ENCODE measurements around the gene EPHB2.

The EPHB2 gene

DNA sequence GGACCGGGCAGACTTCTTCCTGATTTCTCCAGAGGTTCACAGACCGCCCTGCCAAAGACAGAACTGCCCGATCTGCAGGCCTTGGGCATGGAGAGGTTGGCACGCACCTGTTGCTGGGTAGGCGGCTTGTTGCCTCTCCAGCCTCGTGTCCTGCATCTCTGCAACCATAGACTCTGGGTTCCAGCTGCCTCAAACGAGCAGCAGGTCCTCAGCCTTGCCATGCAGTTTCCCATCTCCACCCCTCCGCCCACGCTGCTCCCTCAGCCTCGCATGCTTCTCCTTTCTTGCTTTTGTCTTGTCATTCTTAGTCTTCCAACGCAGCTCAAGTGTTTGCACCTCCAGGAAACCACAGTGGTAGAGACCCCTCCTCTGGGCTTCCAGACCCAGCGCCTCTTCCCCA, 135.8 kb downstream of the EPHB2 start:
- 0 out of 2 replicates have a peak, but pooled peaks cover 1% of the 10 kb centered on the region for H3K4me1 ChIP-seq (ENCODE audit: control insufficient read depth, insufficient read depth, low read length)
- no peaks in the 10 kb centered on the region for H3K27me3 ChIP-seq (ENCODE audit: control insufficient read depth, insufficient read depth, low read length)
- H3K27ac ChIP-seq (ENCODE audit: low read length), result no peak overlapping the region
- WGBS (ENCODE audit: insufficient coverage, insufficient read length), result no CpG with 5 or more reads among the region's 12 CpGs
- no peaks in the 10 kb centered on the region for H3K36me3 ChIP-seq (ENCODE audit: control insufficient read depth, insufficient read depth, low read length)
- no peaks in the 10 kb centered on the region for H3K9me3 ChIP-seq (ENCODE audit: control insufficient read depth, insufficient read depth, low read length)
- H3K4me3 ChIP-seq (ENCODE audit: low read length), result no peak overlapping the region
- DNase-seq (ENCODE audit: low read depth, low spot score), result no peak

DNA sequence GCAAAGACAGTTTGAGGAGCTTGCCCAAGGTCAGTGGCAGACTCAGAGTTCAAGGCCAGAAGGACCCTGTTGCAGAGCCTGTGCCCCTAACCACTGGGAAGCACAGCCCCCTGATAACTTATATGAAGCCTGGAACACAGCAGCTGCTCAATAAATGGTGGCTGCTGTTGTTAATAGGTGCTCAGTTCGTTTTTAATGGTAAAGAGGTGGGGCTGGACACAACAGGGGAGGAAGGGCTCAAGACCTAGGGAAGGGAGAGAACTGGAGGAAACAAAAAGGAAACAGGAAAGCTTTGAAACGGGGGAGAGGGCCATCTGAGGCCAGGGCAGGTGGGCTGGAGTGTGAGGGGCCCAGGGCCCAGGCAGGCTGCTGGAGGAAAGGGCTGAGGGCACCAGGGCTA, 136.6 kb downstream of the EPHB2 start:
- no CpG with 5 or more reads among the region's 2 CpGs for WGBS (ENCODE audit: insufficient coverage, insufficient read length)
- Histone ChIP-seq H3K9me3 (ENCODE audit: control insufficient read depth, insufficient read depth, low read length) (no peaks in the 10 kb centered on the region), H3K27ac (ENCODE audit: low read length) (no peak overlapping the region), H3K4me1 (ENCODE audit: control insufficient read depth, insufficient read depth, low read length) (0 out of 2 replicates have a peak, but pooled peaks cover 2% of the 10 kb centered on the region), H3K27me3 (ENCODE audit: control insufficient read depth, insufficient read depth, low read length) (no peaks in the 10 kb centered on the region), H3K4me3 (ENCODE audit: low read length) (no peak overlapping the region), H3K36me3 (ENCODE audit: control insufficient read depth, insufficient read depth, low read length) (no peaks in the 10 kb centered on the region)
- no peak for DNase-seq (ENCODE audit: low read depth, low spot score)

DNA sequence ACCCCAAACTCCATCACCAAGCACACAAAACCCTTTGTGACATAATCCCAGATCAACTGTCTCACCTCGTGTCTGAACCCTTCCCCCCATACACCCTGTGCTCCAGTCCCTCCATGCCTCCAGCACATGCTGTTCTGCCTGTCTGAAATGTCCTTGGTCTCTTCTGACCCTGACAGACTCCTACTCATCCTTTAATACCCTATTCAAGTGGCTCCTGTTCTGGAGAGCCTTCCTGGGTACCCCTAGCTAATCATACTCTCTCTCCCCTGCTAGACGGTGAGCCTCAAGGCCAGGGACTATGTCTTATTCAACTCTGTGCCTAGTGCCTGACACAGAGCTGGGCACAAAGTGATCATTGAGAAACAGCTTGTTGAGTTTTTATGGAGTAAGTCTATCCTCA, 137.1 kb downstream of the EPHB2 start:
- no peak overlapping the region for H3K27ac ChIP-seq (ENCODE audit: low read length)
- WGBS (ENCODE audit: insufficient coverage, insufficient read length), result no CpG with 5 or more reads among the region's 2 CpGs

DNA sequence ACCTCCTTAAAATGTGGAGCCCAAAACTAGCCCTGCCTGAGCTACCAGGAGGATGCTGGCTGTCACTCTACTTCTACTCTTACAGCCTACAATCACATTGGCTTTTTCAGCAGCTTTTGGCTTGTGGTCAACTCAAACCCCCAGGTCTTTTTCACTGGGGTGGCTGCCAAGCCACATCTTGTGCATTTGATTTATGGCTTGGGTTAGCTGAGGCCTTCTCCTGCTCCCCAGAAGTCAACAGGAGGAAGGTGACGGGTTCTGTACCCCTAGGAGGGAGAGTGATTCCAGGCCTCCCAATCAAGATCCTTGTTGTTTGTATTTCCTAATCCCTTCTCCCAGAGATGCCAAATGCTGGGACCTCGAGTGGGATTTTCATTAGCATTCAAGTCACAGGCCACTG, 137.8 kb downstream of the EPHB2 start:
- DNase-seq (ENCODE audit: low read depth, low spot score), result no peak
- Histone ChIP-seq H3K9me3 (ENCODE audit: control insufficient read depth, insufficient read depth, low read length) (no peaks in the 10 kb centered on the region), H3K4me1 (ENCODE audit: control insufficient read depth, insufficient read depth, low read length) (peaks cover 2% of the 10 kb centered on the region; the same call in 1 of the 2 replicates), H3K27ac (ENCODE audit: low read length) (no peak overlapping the region), H3K27me3 (ENCODE audit: control insufficient read depth, insufficient read depth, low read length) (no peaks in the 10 kb centered on the region), H3K36me3 (ENCODE audit: control insufficient read depth, insufficient read depth, low read length) (no peaks in the 10 kb centered on the region), H3K4me3 (ENCODE audit: low read length) (no peak overlapping the region)
- no CpG with 5 or more reads among the region's 2 CpGs for WGBS (ENCODE audit: insufficient coverage, insufficient read length)

More for the DNA sequence above, 137.1 kb downstream of the EPHB2 start:
- Histone ChIP-seq H3K4me3 (ENCODE audit: low read length) (no peak overlapping the region), H3K36me3 (ENCODE audit: control insufficient read depth, insufficient read depth, low read length) (no peaks in the 10 kb centered on the region), H3K27me3 (ENCODE audit: control insufficient read depth, insufficient read depth, low read length) (no peaks in the 10 kb centered on the region), H3K9me3 (ENCODE audit: control insufficient read depth, insufficient read depth, low read length) (no peaks in the 10 kb centered on the region), H3K4me1 (ENCODE audit: control insufficient read depth, insufficient read depth, low read length) (peaks cover 2% of the 10 kb centered on the region; the same call in 1 of the 2 replicates)
- no peak for DNase-seq (ENCODE audit: low read depth, low spot score)

DNA sequence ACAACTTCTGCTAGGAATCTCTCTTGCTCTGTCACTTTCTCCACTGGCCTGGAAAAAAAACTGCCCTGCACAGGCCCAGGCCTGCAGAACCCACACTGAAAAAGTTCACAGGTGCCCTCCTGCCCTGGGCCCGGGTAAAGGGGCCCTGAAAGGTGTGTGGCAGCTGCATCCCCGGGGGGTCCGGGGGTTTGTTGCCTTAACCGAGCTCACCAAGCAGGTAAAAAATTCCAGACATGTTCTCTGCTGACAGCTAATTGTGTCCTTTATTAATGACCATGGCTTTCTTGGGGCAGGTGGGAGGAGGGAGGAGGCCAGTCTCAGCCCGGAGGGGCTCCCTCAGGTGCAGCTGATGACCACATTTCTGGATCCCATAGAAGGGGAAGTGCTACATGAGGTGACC, 139.1 kb downstream of the EPHB2 start:
- no CpG with 5 or more reads among the region's 5 CpGs for WGBS (ENCODE audit: insufficient coverage, insufficient read length)
- Histone ChIP-seq H3K27me3 (ENCODE audit: control insufficient read depth, insufficient read depth, low read length) (no peaks in the 10 kb centered on the region), H3K9me3 (ENCODE audit: control insufficient read depth, insufficient read depth, low read length) (no peaks in the 10 kb centered on the region)

DNA sequence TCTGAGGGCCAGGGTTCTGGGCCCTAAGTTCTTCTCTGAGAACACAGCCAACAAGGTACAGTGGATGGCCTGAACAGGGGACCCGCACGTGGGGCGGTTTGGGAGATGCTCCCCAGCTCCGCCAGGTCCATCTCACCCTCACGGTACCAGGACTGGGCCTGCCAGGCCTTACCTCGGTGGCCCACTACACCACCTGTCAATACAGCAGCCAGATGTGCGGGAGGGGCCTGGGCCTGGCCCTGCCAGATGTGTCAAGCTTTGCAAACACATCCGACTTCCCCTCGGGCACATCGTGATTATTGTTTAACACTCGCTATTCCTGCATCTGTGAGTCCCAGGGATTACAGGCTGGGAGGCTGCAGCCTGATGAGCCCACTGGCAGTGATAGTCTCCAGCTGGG, 139.6 kb downstream of the EPHB2 start:
- no peak overlapping the region for H3K27ac ChIP-seq (ENCODE audit: low read length)
- H3K4me3 ChIP-seq (ENCODE audit: low read length), result no peak overlapping the region
- no peaks in the 10 kb centered on the region for H3K9me3 ChIP-seq (ENCODE audit: control insufficient read depth, insufficient read depth, low read length)
- H3K4me1 ChIP-seq (ENCODE audit: control insufficient read depth, insufficient read depth, low read length), result peaks cover 2% of the 10 kb centered on the region; the same call in 1 of the 2 replicates
- no peak for DNase-seq (ENCODE audit: low read depth, low spot score)
- H3K27me3 ChIP-seq (ENCODE audit: control insufficient read depth, insufficient read depth, low read length), result no peaks in the 10 kb centered on the region
- no peaks in the 10 kb centered on the region for H3K36me3 ChIP-seq (ENCODE audit: control insufficient read depth, insufficient read depth, low read length)
- WGBS (ENCODE audit: insufficient coverage, insufficient read length), result no CpG with 5 or more reads among the region's 11 CpGs

More for the DNA sequence above, 139.1 kb downstream of the EPHB2 start:
- H3K36me3 ChIP-seq (ENCODE audit: control insufficient read depth, insufficient read depth, low read length), result no peaks in the 10 kb centered on the region
- no peak for DNase-seq (ENCODE audit: low read depth, low spot score)
- no peak overlapping the region for H3K4me3 ChIP-seq (ENCODE audit: low read length)
- no peak overlapping the region for H3K27ac ChIP-seq (ENCODE audit: low read length)
- H3K4me1 ChIP-seq (ENCODE audit: control insufficient read depth, insufficient read depth, low read length), result peaks cover 2% of the 10 kb centered on the region; the same call in 1 of the 2 replicates

DNA sequence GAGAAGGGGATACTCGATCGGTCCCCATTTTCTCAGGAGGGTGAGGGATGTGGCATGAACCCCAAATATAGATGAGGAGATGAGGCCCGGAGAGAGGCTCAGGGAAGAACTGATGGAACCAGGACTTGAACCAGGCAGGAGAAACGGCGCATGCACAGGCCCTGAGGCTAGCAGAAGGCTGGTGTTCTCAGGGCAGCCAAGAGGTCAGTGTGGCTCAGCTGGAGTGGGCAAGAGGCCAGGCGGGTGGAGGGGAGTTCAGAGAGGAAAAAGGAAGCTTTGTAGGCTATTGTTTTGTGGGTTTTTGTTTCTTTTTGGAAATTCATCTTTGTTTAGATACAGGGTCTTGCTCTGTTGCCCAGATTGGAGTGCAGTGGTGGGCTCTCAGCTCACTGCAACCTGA, 140.0 kb downstream of the EPHB2 start:
- no peak overlapping the region for H3K27ac ChIP-seq (ENCODE audit: low read length)
- no peaks in the 10 kb centered on the region for H3K36me3 ChIP-seq (ENCODE audit: control insufficient read depth, insufficient read depth, low read length)
- no peaks in the 10 kb centered on the region for H3K27me3 ChIP-seq (ENCODE audit: control insufficient read depth, insufficient read depth, low read length)
- H3K9me3 ChIP-seq (ENCODE audit: control insufficient read depth, insufficient read depth, low read length), result no peaks in the 10 kb centered on the region
- DNase-seq (ENCODE audit: low read depth, low spot score), result no peak
- no peak overlapping the region for H3K4me3 ChIP-seq (ENCODE audit: low read length)
- H3K4me1 ChIP-seq (ENCODE audit: control insufficient read depth, insufficient read depth, low read length), result peaks cover 2% of the 10 kb centered on the region; the same call in 1 of the 2 replicates
- no CpG with 5 or more reads among the region's 6 CpGs for WGBS (ENCODE audit: insufficient coverage, insufficient read length)

DNA sequence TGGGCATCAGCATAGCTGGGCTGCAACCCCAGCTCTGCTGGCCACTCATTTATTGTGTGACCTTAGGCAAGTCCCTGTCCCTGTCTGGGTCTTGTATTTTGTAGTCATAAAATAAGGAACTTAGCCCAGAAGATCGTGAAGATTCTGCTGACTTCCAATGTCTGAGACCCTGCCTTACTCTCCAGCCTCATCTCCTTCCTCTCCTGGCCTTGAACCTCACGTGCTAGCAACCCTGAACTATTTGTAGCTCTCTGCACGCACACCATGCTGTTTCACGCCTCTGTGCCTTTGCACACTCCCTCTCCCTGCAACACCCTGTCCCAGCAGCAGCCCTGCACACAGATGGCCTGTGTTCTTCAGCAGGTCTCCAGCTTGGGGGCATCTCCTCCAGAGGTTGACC, 140.9 kb downstream of the EPHB2 start:
- Histone ChIP-seq H3K36me3 (ENCODE audit: control insufficient read depth, insufficient read depth, low read length) (no peaks in the 10 kb centered on the region), H3K27ac (ENCODE audit: low read length) (no peak overlapping the region), H3K4me1 (ENCODE audit: control insufficient read depth, insufficient read depth, low read length) (peaks cover 2% of the 10 kb centered on the region; the same call in 1 of the 2 replicates), H3K9me3 (ENCODE audit: control insufficient read depth, insufficient read depth, low read length) (no peaks in the 10 kb centered on the region), H3K27me3 (ENCODE audit: control insufficient read depth, insufficient read depth, low read length) (no peaks in the 10 kb centered on the region), H3K4me3 (ENCODE audit: low read length) (no peak overlapping the region)
- WGBS (ENCODE audit: insufficient coverage, insufficient read length), result no CpG with 5 or more reads among the region's 4 CpGs
- no peak for DNase-seq (ENCODE audit: low read depth, low spot score)

DNA sequence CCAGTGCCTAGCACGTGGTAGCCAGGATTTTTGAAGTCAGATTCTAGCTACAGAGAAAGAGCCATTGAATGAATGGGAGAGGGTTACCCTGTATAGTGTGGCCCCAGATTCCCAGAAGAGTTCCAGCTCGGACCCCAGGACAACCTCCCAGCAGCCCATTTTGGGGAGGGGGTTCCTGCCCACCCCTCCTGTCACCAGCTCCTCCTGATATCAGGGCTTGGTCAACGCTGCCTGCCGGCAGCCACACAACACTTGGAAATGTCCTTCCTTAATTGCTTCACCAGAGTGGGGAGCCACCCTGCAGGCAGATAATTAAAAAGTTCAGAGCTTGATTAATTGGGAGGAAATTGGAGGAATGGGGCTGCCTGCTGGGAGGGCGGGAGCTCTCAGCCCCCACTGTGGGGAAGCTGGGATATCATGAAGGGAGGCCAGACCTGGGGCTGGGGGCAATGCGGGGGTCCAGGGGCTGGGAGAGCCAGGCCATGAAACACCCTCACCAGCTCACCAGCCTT, 141.6 kb downstream of the EPHB2 start:
- Histone ChIP-seq H3K27me3 (ENCODE audit: control insufficient read depth, insufficient read depth, low read length) (no peaks in the 10 kb centered on the region), H3K4me3 (ENCODE audit: low read length) (no peak overlapping the region), H3K36me3 (ENCODE audit: control insufficient read depth, insufficient read depth, low read length) (no peaks in the 10 kb centered on the region), H3K27ac (ENCODE audit: low read length) (no peak overlapping the region), H3K4me1 (ENCODE audit: control insufficient read depth, insufficient read depth, low read length) (peaks cover 1% of the 10 kb centered on the region; the same call in 1 of the 2 replicates), H3K9me3 (ENCODE audit: control insufficient read depth, insufficient read depth, low read length) (no peaks in the 10 kb centered on the region)
- DNase-seq (ENCODE audit: low read depth, low spot score), result no peak
- WGBS (ENCODE audit: insufficient coverage, insufficient read length), result no CpG with 5 or more reads among the region's 6 CpGs

DNA sequence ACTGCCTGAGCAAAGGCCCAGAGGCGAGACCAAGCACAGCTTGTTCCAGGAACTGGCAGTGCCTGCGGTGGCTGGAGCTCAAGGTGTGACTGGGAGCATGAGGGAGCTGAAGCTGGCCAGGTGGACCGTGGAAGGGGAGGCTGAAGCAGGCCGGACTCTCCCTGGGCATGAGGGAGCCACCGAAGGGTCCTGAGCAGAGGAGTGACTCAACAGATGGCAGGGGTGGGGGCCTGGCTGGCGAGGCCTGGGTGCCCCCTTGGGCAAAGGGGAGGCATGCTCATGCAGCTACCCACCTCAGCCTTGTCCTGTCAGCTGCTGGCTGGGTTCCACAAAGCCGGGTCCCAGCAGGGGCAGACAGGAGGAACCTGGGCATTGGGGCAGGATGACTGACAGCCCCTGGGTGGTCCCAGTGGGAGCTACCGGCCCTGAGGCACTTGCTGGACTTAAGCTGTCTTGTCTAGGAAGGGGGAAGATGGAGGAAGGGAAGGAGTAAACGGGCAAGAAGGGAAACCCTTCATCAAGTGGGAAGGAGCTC, 143.1 kb downstream of the EPHB2 start:
- Histone ChIP-seq H3K27ac (ENCODE audit: low read length) (no peak overlapping the region), H3K4me3 (ENCODE audit: low read length) (no peak overlapping the region), H3K4me1 (ENCODE audit: control insufficient read depth, insufficient read depth, low read length) (peaks cover 1% of the 10 kb centered on the region; the same call in 1 of the 2 replicates), H3K36me3 (ENCODE audit: control insufficient read depth, insufficient read depth, low read length) (no peaks in the 10 kb centered on the region), H3K27me3 (ENCODE audit: control insufficient read depth, insufficient read depth, low read length) (no peaks in the 10 kb centered on the region), H3K9me3 (ENCODE audit: control insufficient read depth, insufficient read depth, low read length) (no peaks in the 10 kb centered on the region)
- no CpG with 5 or more reads among the region's 9 CpGs for WGBS (ENCODE audit: insufficient coverage, insufficient read length)
- DNase-seq (ENCODE audit: low read depth, low spot score), result no peak
